Effector CD8-positive, alpha-beta T cell (primary cell): ENCODE results near the gene BLM.

ENCODE experiments used
- DNase-seq: peaks from one replicate; lab custom pipeline; 2025; lab: John Stamatoyannopoulos, UW

The BLM gene

GRCh38 chr15:90789462-90789861 lies 72.3 kb downstream of the BLM start:
- DNase-seq, result no peak

GRCh38 chr15:90790057-90790456 lies 72.9 kb downstream of the BLM start:
- DNase-seq, result no peak

GRCh38 chr15:90790561-90790960 lies 73.4 kb downstream of the BLM start:
- DNase-seq, result no peak

- DNase-seq, result no peak
These were observed 77.4 kb downstream of the BLM start for GRCh38 chr15:90794538-90794937.

- no peak for DNase-seq
These were observed 82.6 kb downstream of the BLM start for GRCh38 chr15:90799639-90800170.

GRCh38 chr15:90801803-90802202 lies 84.7 kb downstream of the BLM start:
- DNase-seq, result no peak

- no peak for DNase-seq
These were observed 90.1 kb downstream of the BLM start for GRCh38 chr15:90807074-90807785.

GRCh38 chr15:90807786-90808086 lies 90.6 kb downstream of the BLM start:
- no peak for DNase-seq

- DNase-seq, result no peak
These were observed 91.5 kb downstream of the BLM start for GRCh38 chr15:90808517-90809235.

GRCh38 chr15:90809536-90809935 lies 92.4 kb downstream of the BLM start:
- DNase-seq, result no peak

GRCh38 chr15:90810354-90810753 lies 93.2 kb downstream of the BLM start:
- DNase-seq, result no peak

GRCh38 chr15:90812171-90812957 lies 95.2 kb downstream of the BLM start:
- DNase-seq, result no peak

- no peak for DNase-seq
These were observed 95.8 kb downstream of the BLM start for GRCh38 chr15:90812958-90813265.

GRCh38 chr15:90813796-90814190 lies 96.6 kb downstream of the BLM start:
- no peak for DNase-seq

- DNase-seq, result no peak
These were observed 97.2 kb downstream of the BLM start for GRCh38 chr15:90814191-90814821.

- no peak for DNase-seq
These were observed 99.4 kb downstream of the BLM start for GRCh38 chr15:90816401-90817116.

- DNase-seq, result no peak
These were observed 100.2 kb downstream of the BLM start for GRCh38 chr15:90817117-90818057.

GRCh38 chr15:90818251-90819210 lies 101.4 kb downstream of the BLM start:
- no peak for DNase-seq

- DNase-seq, result no peak
These were observed 102.2 kb downstream of the BLM start for GRCh38 chr15:90819390-90819789.
